Hepatocyte (in vitro differentiated cells): ENCODE data around the gene NUS1.

Experiments
- EZH2 ChIP-seq: fragments of 200-600 bp; sonication (generic); IDR thresholded peaks from 2 replicates; pipeline ENCODE4 v1.6.1; 2016; ENCODE audit warnings: antibody characterized with exemption, mild to moderate bottlenecking, borderline replicate concordance
- TF ChIP-seq, protein P1 (sequence below): fragments of 200-600 bp; sonication (generic); IDR thresholded peaks from 2 replicates; pipeline ENCODE4 v1.5.1; 2016; ENCODE audit warnings: antibody characterized with exemption, mild to moderate bottlenecking; ENCODE audit not compliant: poor library complexity

DNA sequence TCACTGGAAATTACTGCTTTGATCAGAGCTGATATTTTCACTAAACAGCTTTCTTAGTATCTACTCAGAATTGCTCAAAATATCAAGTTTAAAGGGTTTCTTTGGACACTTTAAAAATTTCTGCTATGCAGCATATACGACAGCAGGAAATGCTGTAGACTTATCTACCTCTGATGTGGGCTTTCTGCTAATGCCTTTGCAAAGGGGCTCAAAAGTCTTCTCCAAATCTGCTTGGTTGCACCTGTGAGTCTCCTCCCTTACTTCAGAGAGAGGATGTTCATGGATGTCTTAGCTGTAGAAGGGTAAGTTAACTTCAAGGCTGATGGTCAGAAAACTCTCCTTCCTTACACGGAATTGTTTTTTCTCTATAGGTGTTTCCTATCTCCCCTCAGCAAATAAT, 19.9 kb upstream of the NUS1 start:
- TF ChIP-seq, protein P1, sequence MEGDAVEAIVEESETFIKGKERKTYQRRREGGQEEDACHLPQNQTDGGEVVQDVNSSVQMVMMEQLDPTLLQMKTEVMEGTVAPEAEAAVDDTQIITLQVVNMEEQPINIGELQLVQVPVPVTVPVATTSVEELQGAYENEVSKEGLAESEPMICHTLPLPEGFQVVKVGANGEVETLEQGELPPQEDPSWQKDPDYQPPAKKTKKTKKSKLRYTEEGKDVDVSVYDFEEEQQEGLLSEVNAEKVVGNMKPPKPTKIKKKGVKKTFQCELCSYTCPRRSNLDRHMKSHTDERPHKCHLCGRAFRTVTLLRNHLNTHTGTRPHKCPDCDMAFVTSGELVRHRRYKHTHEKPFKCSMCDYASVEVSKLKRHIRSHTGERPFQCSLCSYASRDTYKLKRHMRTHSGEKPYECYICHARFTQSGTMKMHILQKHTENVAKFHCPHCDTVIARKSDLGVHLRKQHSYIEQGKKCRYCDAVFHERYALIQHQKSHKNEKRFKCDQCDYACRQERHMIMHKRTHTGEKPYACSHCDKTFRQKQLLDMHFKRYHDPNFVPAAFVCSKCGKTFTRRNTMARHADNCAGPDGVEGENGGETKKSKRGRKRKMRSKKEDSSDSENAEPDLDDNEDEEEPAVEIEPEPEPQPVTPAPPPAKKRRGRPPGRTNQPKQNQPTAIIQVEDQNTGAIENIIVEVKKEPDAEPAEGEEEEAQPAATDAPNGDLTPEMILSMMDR = no peak
- no peak for TF ChIP-seq EZH2
